ENCODE measurements around the gene IPO7.

Gene IPO7

GRCh38 chr11:9489080-9489765 is 104.8 kb downstream of the IPO7 start:
- Histone ChIP-seq H3K9me3 (no peaks in the 10 kb centered on the region), H3K36me3 (replicated peaks) (no peaks in the 10 kb centered on the region; the same call in none of the 2 replicates), H3K4me3 (no peak overlapping the region), H3K4me1 (no peaks in the 10 kb centered on the region), H3K27me3 (ENCODE audit: low read depth) (no peaks in the 10 kb centered on the region)
- no peak for DNase-seq (ENCODE audit: low spot score in 2 of 2)
- in situ Hi-C loops (cut with MboI; ENCODE audit: low sequenced_read_pairs), result no loop called here

GRCh38 chr11:9490376-9490775 is 105.9 kb downstream of the IPO7 start:
- peaks cover 5% of the 10 kb centered on the region for H3K36me3 ChIP-seq (replicated peaks)
- H3K4me3 ChIP-seq, result no peak overlapping the region
- in situ Hi-C loops (cut with MboI; ENCODE audit: low sequenced_read_pairs), result no loop called here
- no peak for DNase-seq (ENCODE audit: low spot score in 2 of 2)
- no peaks in the 10 kb centered on the region for H3K27me3 ChIP-seq (ENCODE audit: low read depth)
- H3K9me3 ChIP-seq, result no peaks in the 10 kb centered on the region
- H3K4me1 ChIP-seq, result no peaks in the 10 kb centered on the region

DNA sequence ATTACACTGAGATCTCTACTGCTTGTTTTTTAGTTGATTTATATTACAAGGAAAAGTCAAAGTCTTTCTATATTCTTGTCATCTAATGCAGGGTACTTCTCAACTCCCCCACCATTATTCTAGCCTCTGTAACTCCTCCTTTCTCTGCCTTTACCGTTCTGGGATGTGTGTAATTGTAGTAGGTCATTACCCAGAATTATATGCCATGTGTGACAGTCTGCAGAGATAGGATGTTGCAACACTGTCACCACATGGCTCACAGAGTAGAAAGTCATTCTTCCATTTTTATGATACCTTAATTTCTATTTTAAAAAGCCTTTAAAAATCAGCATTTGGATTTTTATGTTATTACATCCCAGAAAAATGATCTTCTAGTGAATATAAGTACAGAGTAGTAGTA is 109.0 kb downstream of the IPO7 start:
- in situ Hi-C loops (cut with MboI; ENCODE audit: low sequenced_read_pairs), result no loop called here
- Histone ChIP-seq H3K9me3 (no peaks in the 10 kb centered on the region), H3K4me1 (no peaks in the 10 kb centered on the region), H3K4me3 (no peak overlapping the region), H3K36me3 (replicated peaks) (peaks cover 10% of the 10 kb centered on the region), H3K27me3 (ENCODE audit: low read depth) (no peaks in the 10 kb centered on the region)
- DNase-seq (ENCODE audit: low spot score in 2 of 2), result no peak

GRCh38 chr11:9494316-9494715 is 109.9 kb downstream of the IPO7 start:
- H3K4me3 ChIP-seq, result no peak overlapping the region
- H3K9me3 ChIP-seq, result no peaks in the 10 kb centered on the region
- DNase-seq (ENCODE audit: low spot score in 2 of 2), result no peak
- in situ Hi-C loops (cut with MboI; ENCODE audit: low sequenced_read_pairs), result no loop called here
- peaks cover 13% of the 10 kb centered on the region for H3K36me3 ChIP-seq (replicated peaks)
- H3K27me3 ChIP-seq (ENCODE audit: low read depth), result no peaks in the 10 kb centered on the region
- H3K4me1 ChIP-seq, result no peaks in the 10 kb centered on the region

DNA sequence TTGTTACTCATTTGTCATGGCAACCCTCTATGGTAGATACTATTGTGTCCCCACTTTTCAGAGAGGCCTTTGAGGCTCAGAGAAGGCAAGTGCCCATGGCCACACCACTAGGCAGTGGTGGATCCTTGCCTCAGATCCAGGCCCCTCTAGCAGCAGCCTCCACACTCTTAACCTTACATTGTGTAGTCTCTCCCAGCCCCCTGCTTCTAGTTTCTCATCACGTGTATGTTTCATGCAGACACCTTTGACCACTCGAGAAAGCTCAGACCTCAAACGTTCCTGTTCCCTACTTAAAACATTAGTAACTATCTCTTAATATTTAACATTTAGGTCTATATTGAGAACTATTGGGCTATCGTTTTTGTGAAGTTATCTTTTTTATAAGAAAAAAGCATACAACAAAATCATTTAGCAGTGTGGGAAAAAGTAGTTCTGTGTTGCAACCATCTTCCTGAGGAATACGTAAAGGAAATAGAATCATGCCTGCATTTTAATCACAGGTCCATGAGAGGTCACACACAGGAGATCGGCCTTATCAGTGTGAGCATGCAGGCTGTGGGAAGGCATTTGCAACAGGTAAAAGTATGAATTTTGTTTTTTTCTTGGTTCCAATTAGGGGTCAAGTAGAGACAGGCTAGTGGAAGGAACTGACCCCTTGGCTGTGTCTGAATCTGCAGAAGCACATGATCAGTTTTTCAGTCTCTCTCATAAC is 111.5 kb downstream of the IPO7 start:
- Histone ChIP-seq H3K27me3 (ENCODE audit: low read depth) (no peaks in the 10 kb centered on the region), H3K4me3 (no peak overlapping the region), H3K4me1 (no peaks in the 10 kb centered on the region), H3K36me3 (replicated peaks) (peaks cover 16% of the 10 kb centered on the region), H3K9me3 (no peaks in the 10 kb centered on the region)
- DNase-seq (ENCODE audit: low spot score in 2 of 2), result no peak
- in situ Hi-C loops (cut with MboI; ENCODE audit: low sequenced_read_pairs), result no loop called here
